Stimulated activated effector memory CD8-positive, alpha-beta T cell treated with anti-CD3 and anti-CD28 coated beads, Interleukin-12 subunit alpha, Interleukin-12 subunit beta, amount 100 ng/mL, for 72 hours (primary cell): ENCODE results near the gene OIP5.
"Not testable (repeated sequence)": the region's sequence is repeated elsewhere in the genome, so short reads cannot be mapped to it uniquely, and the experiment has no call there.

ENCODE experiments used
- ATAC-seq: fragments of 150-1000 bp; cut with Tn5 transposase; 2 replicates; pipeline ENCODE4 v1.10.0; 2021
- DNase-seq, 2 donors: peaks; one replicate each; pipeline ENCODE4 v3.0.0; 2021 to 2022; ENCODE audit warnings: low spot score in 2 of 2
- H3K27ac Mint-ChIP-seq: one replicate; pipeline ENCODE4 v1.8.0; 2022; ENCODE audit warnings: mild to moderate bottlenecking, mixed read lengths
- H3K36me3 Mint-ChIP-seq: one replicate; pipeline ENCODE4 v1.8.0; 2022; ENCODE audit warnings: mild to moderate bottlenecking, mixed read lengths
- H3K4me1 Mint-ChIP-seq: one replicate; pipeline ENCODE4 v1.8.0; 2022; ENCODE audit warnings: mixed read lengths
- H3K4me3 Mint-ChIP-seq: one replicate; pipeline ENCODE4 v1.8.0; 2022; ENCODE audit warnings: mild to moderate bottlenecking, mixed read lengths
- H3K9me3 Mint-ChIP-seq: one replicate; pipeline ENCODE4 v1.8.0; 2022; ENCODE audit warnings: mixed read lengths

Gene OIP5

GRCh38 chr15:41331281-41331680 lies 1.1 kb downstream of the OIP5 start:
- ATAC-seq (no peak), DNase-seq (no peak)
- peak overlapping the region; percentile 98 for H3K27ac Mint-ChIP-seq
- peak overlapping the region; percentile 97 for H3K4me3 Mint-ChIP-seq
- peaks cover 20% of the 10 kb centered on the region for H3K4me1 Mint-ChIP-seq
- H3K9me3 Mint-ChIP-seq = no peaks in the 10 kb centered on the region
- peaks cover 25% of the 10 kb centered on the region for H3K36me3 Mint-ChIP-seq

- ATAC-seq (no peak), DNase-seq (no peak)
- H3K27ac Mint-ChIP-seq = peak overlapping the region; percentile 78
- no peak overlapping the region for H3K4me3 Mint-ChIP-seq
- H3K4me1 Mint-ChIP-seq = no peaks in the 10 kb centered on the region
- peaks cover 24% of the 10 kb centered on the region for H3K36me3 Mint-ChIP-seq
- no peaks in the 10 kb centered on the region for H3K9me3 Mint-ChIP-seq
Measured at GRCh38 chr15:41323611-41324010, 8.8 kb downstream of the OIP5 start.

GRCh38 chr15:41320805-41321330 lies 11.5 kb downstream of the OIP5 start:
- peaks cover 35% of the 10 kb centered on the region for H3K36me3 Mint-ChIP-seq
- H3K4me1 Mint-ChIP-seq, H3K9me3 Mint-ChIP-seq, H3K27ac Mint-ChIP-seq, H3K4me3 Mint-ChIP-seq, ATAC-seq: not testable (repeated sequence)
- peak in 1 of 2 donors; percentile 40 for DNase-seq

GRCh38 chr15:41309226-41309905 lies 23.0 kb downstream of the OIP5 start:
- no peak for ATAC-seq
- Mint-ChIP-seq H3K4me1 (no peaks in the 10 kb centered on the region), H3K36me3 (peaks cover 51% of the 10 kb centered on the region), H3K9me3 (no peaks in the 10 kb centered on the region), H3K4me3 (no peak overlapping the region), H3K27ac (no peak overlapping the region)
- DNase-seq = no peak

- no peaks in the 10 kb centered on the region for H3K4me1 Mint-ChIP-seq
- no peak for DNase-seq
- ATAC-seq = no peak
- no peak overlapping the region for H3K4me3 Mint-ChIP-seq
- peaks cover 46% of the 10 kb centered on the region for H3K36me3 Mint-ChIP-seq
- H3K27ac Mint-ChIP-seq = no peak overlapping the region
- no peaks in the 10 kb centered on the region for H3K9me3 Mint-ChIP-seq
Measured at GRCh38 chr15:41307679-41308078, 24.7 kb downstream of the OIP5 start.

GRCh38 chr15:41304149-41304770 lies 28.1 kb downstream of the OIP5 start:
- no peak for ATAC-seq

GRCh38 chr15:41301587-41301986 lies 30.8 kb downstream of the OIP5 start:
- Mint-ChIP-seq H3K27ac (no peak overlapping the region), H3K9me3 (no peaks in the 10 kb centered on the region), H3K4me1 (peaks cover 8% of the 10 kb centered on the region), H3K36me3 (peaks cover 57% of the 10 kb centered on the region), H3K4me3 (no peak overlapping the region)
- ATAC-seq = no peak
- no peak for DNase-seq

More at GRCh38 chr15:41304149-41304770, 28.1 kb downstream of the OIP5 start:
- Mint-ChIP-seq H3K4me3 (no peak overlapping the region), H3K27ac (peak overlapping the region; percentile 64), H3K9me3 (no peaks in the 10 kb centered on the region), H3K4me1 (peaks cover 8% of the 10 kb centered on the region), H3K36me3 (peaks cover 47% of the 10 kb centered on the region)
- DNase-seq = no peak

GRCh38 chr15:41301139-41301538 lies 31.3 kb downstream of the OIP5 start:
- H3K4me1 Mint-ChIP-seq, H3K4me3 Mint-ChIP-seq, ATAC-seq, H3K9me3 Mint-ChIP-seq, DNase-seq: not testable (repeated sequence)
- peaks cover 61% of the 10 kb centered on the region for H3K36me3 Mint-ChIP-seq
- peak overlapping the region; percentile 14 for H3K27ac Mint-ChIP-seq

GRCh38 chr15:41292521-41292920 lies 39.9 kb downstream of the OIP5 start:
- Mint-ChIP-seq H3K4me1 (peaks cover 18% of the 10 kb centered on the region), H3K4me3 (no peak overlapping the region), H3K27ac (peak overlapping the region; percentile 23), H3K36me3 (peaks cover 96% of the 10 kb centered on the region), H3K9me3 (no peaks in the 10 kb centered on the region)
- DNase-seq (no peak), ATAC-seq (no peak)

- Mint-ChIP-seq H3K4me1 (peaks cover 28% of the 10 kb centered on the region), H3K36me3 (peaks cover 96% of the 10 kb centered on the region), H3K27ac (peak overlapping the region; percentile 17), H3K9me3 (no peaks in the 10 kb centered on the region), H3K4me3 (no peak overlapping the region)
- ATAC-seq (peak; percentile 75), DNase-seq (no peak)
Measured at GRCh38 chr15:41291065-41291631, 41.2 kb downstream of the OIP5 start.

- Mint-ChIP-seq H3K36me3 (peaks cover 96% of the 10 kb centered on the region), H3K9me3 (no peaks in the 10 kb centered on the region), H3K4me1 (peaks cover 37% of the 10 kb centered on the region), H3K27ac (no peak overlapping the region), H3K4me3 (no peak overlapping the region)
- ATAC-seq = no peak
- DNase-seq = no peak
Measured at GRCh38 chr15:41289953-41290352, 42.4 kb downstream of the OIP5 start.

GRCh38 chr15:41288464-41288863 lies 43.9 kb downstream of the OIP5 start:
- Mint-ChIP-seq H3K27ac (peak overlapping the region; percentile 87), H3K36me3 (peaks cover 96% of the 10 kb centered on the region), H3K4me3 (no peak overlapping the region), H3K9me3 (no peaks in the 10 kb centered on the region), H3K4me1 (peaks cover 30% of the 10 kb centered on the region)
- no peak for ATAC-seq
- DNase-seq = no peak

GRCh38 chr15:41286665-41287333 lies 45.6 kb downstream of the OIP5 start:
- Mint-ChIP-seq H3K9me3 (no peaks in the 10 kb centered on the region), H3K27ac (peak overlapping the region; percentile 11), H3K4me3 (peak overlapping the region; percentile 36), H3K4me1 (peaks cover 42% of the 10 kb centered on the region), H3K36me3 (peaks cover 81% of the 10 kb centered on the region)
- DNase-seq = no peak
- ATAC-seq = no peak

GRCh38 chr15:41285285-41285684 lies 47.1 kb downstream of the OIP5 start:
- H3K27ac Mint-ChIP-seq = peak overlapping the region; percentile 97
- peaks cover 42% of the 10 kb centered on the region for H3K4me1 Mint-ChIP-seq
- DNase-seq (peak in 1 of 2 donors; percentile 54), ATAC-seq (no peak)
- H3K4me3 Mint-ChIP-seq = peak overlapping the region; percentile 96
- H3K9me3 Mint-ChIP-seq = no peaks in the 10 kb centered on the region
- H3K36me3 Mint-ChIP-seq = peaks cover 70% of the 10 kb centered on the region

- peaks cover 63% of the 10 kb centered on the region for H3K36me3 Mint-ChIP-seq
- peaks cover 42% of the 10 kb centered on the region for H3K4me1 Mint-ChIP-seq
- no peaks in the 10 kb centered on the region for H3K9me3 Mint-ChIP-seq
- no peak for DNase-seq
- peak overlapping the region; percentile 97 for H3K27ac Mint-ChIP-seq
- ATAC-seq = no peak
- H3K4me3 Mint-ChIP-seq = peak overlapping the region; percentile 96
Measured at GRCh38 chr15:41284427-41285177, 47.8 kb downstream of the OIP5 start.
